GM12878 (cell line): ENCODE measurements around the gene PPP3CB.

ENCODE experiments used
- CBFB ChIP-seq: IDR thresholded peaks from 2 replicates; pipeline ENCODE4 v1.6.1; 2016; ENCODE audit warnings: antibody characterized with exemption, low read depth
- E2F4 ChIP-seq: IDR thresholded peaks from 2 replicates; pipeline ENCODE4 v1.6.1; 2012; ENCODE audit warnings: low read depth, low read length, improper control_type of control experiment
- EZH2 ChIP-seq: IDR thresholded peaks from 2 replicates; pipeline ENCODE4 v1.6.1; 2012; ENCODE audit warnings: low read depth, mild to moderate bottlenecking, control low read depth, inconsistent platforms, low read length, borderline replicate concordance; ENCODE audit not compliant: control insufficient read depth
- FOXM1 ChIP-seq: IDR thresholded peaks from 2 replicates; pipeline ENCODE4 v1.6.1; 2012; ENCODE audit warnings: low read depth, mild to moderate bottlenecking, inconsistent platforms, low read length, moderate library complexity
- POLR2A ChIP-seq: IDR thresholded peaks from 2 replicates; pipeline ENCODE4 v1.6.1; 2011; ENCODE audit warnings: low read depth, mild to moderate bottlenecking, low read length
- POLR2AphosphoS5 ChIP-seq: IDR thresholded peaks from 2 replicates; pipeline ENCODE4 v1.6.1; 2011; ENCODE audit warnings: mild to moderate bottlenecking, low read length, inconsistent platforms
- RCOR1 ChIP-seq: conservative IDR thresholded peaks from 2 replicates; pipeline ENCODE4 v1.6.1; 2012; ENCODE audit warnings: low read depth, low read length, improper control_type of control experiment
- RFX5 ChIP-seq: IDR thresholded peaks from 2 replicates; pipeline ENCODE4 v1.6.1; 2011; ENCODE audit warnings: low read depth, low read length, improper control_type of control experiment
- WRNIP1 ChIP-seq: IDR thresholded peaks from 2 replicates; pipeline ENCODE4 v1.6.1; 2011; ENCODE audit warnings: low read depth, low read length, improper control_type of control experiment, borderline replicate concordance
- ZBTB11 ChIP-seq: fragments of 450-650 bp; formaldehyde crosslinking; IDR thresholded peaks from 2 replicates; pipeline ENCODE4 v1.5.0; 2022; ENCODE audit warnings: mild to moderate bottlenecking, missing genetic modification characterization
- ZNF24 ChIP-seq: fragments of 450-650 bp; IDR thresholded peaks from 2 replicates; pipeline ENCODE4 v1.6.1; 2017; ENCODE audit warnings: antibody characterized with exemption, mild to moderate bottlenecking
- TF ChIP-seq, protein P1 (sequence below), 3 experiments: IDR thresholded peaks in 2 of 3; conservative IDR thresholded peaks in 1 of 3; 2 replicates each; pipeline ENCODE4 v1.5.1; 2011; ENCODE audit warnings: low read depth in 3 of 3, low read length in 3 of 3, mild to moderate bottlenecking in 3 of 3, control low read depth in 2 of 3, moderate library complexity in 2 of 3, inconsistent platforms in 1 of 3, mixed read lengths in 1 of 3; ENCODE audit not compliant: control insufficient read depth in 2 of 3, insufficient read depth in 1 of 3; ENCODE audit errors: extremely low read depth in 1 of 3

GRCh38 chr10:73506491-73506890 lies 10.7 kb upstream of the PPP3CB start:
- TF ChIP-seq E2F4 (no peak), FOXM1 (no peak), WRNIP1 (no peak), RCOR1 (no peak), ZBTB11 (CRISPR knock-in tag) (no peak), CBFB (no peak), EZH2 (no peak), POLR2AphosphoS5 (no peak), RFX5 (no peak), POLR2A (no peak), ZNF24 (no peak)
- TF ChIP-seq, protein P1, sequence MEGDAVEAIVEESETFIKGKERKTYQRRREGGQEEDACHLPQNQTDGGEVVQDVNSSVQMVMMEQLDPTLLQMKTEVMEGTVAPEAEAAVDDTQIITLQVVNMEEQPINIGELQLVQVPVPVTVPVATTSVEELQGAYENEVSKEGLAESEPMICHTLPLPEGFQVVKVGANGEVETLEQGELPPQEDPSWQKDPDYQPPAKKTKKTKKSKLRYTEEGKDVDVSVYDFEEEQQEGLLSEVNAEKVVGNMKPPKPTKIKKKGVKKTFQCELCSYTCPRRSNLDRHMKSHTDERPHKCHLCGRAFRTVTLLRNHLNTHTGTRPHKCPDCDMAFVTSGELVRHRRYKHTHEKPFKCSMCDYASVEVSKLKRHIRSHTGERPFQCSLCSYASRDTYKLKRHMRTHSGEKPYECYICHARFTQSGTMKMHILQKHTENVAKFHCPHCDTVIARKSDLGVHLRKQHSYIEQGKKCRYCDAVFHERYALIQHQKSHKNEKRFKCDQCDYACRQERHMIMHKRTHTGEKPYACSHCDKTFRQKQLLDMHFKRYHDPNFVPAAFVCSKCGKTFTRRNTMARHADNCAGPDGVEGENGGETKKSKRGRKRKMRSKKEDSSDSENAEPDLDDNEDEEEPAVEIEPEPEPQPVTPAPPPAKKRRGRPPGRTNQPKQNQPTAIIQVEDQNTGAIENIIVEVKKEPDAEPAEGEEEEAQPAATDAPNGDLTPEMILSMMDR (IDR thresholded peaks at IDR 0.05 in 2 of 3, conservative IDR thresholded peaks at IDR 0.05 in 1 of 3; ENCODE audit: control insufficient read depth in 2 of 3, extremely low read depth in 1 of 3, insufficient read depth in 1 of 3, low read depth in 3 of 3, low read length in 3 of 3): no peak
